Heart right ventricle (tissue), 16 donors: ENCODE measurements around the gene CLDN2. TPM values are rescaled to one million over a fixed set of nuclear protein-coding genes. Genes with fewer than 3 reads are reported as not detected.
"Not testable (repeated sequence)": the region's sequence is repeated elsewhere in the genome, so short reads cannot be mapped to it uniquely, and the experiment has no call there.

Experiments used
- ATAC-seq, 8 donors: fragments of 200-7000 bp; cut with Tn5 transposase; one replicate each; pipeline ENCODE4 v1.9.1; 2020; ENCODE audit warnings: mild to moderate bottlenecking in 8 of 8, moderate library complexity in 8 of 8, moderate number of reproducible peaks in 1 of 8
- DNase-seq, 2 donors: peaks; one replicate each; pipeline ENCODE4 v3.0.0-alpha.2; 2020
- H3K27ac ChIP-seq, 10 donors: fragments of 200-600 bp; sonication (generic) in 2 of 10; one replicate each; pipeline versions ENCODE4 v1.5.0 to v1.8.0; 2020 to 2022; ENCODE audit warnings: mild to moderate bottlenecking in 3 of 10
- H3K27me3 ChIP-seq, 7 donors: fragments of 200-600 bp; one replicate each; pipeline ENCODE4 v1.8.0; 2021 to 2022; ENCODE audit warnings: mild to moderate bottlenecking in 2 of 7
- H3K36me3 ChIP-seq, 9 donors: fragments of 200-600 bp; sonication (generic) in 1 of 9; one replicate each; pipeline versions ENCODE4 v1.5.0 to v1.8.0; 2020 to 2022; ENCODE audit warnings: mild to moderate bottlenecking in 2 of 9
- H3K4me1 ChIP-seq, 9 donors: fragments of 200-600 bp; sonication (generic) in 1 of 9; one replicate each; pipeline versions ENCODE4 v1.5.0 to v1.8.0; 2020 to 2022; ENCODE audit warnings: mild to moderate bottlenecking in 4 of 9
- H3K4me3 ChIP-seq, 10 donors: fragments of 200-600 bp; sonication (generic) in 2 of 10; one replicate each; pipeline versions ENCODE4 v1.5.0 to v1.8.0; 2020 to 2022; ENCODE audit warnings: mild to moderate bottlenecking in 7 of 10, moderate library complexity in 2 of 10
- H3K9me3 ChIP-seq, 11 donors: fragments of 200-600 bp in 10 of 11; sonication (generic) in 2 of 11; one replicate each; pipeline versions ENCODE4 v1.5.0 to v1.8.0; 2013 to 2022; ENCODE audit warnings: mild to moderate bottlenecking in 2 of 11, control low read depth in 1 of 11, moderate library complexity in 1 of 11
- WGBS, 2 donors: extraction: QIAGEN DNeasy Blood & Tissue Kit; methylation state at CpG; one replicate each; pipeline ENCODE4 v1.1.7; 2013; ENCODE audit warnings: inconsistent platforms in 1 of 2; 5-methylcytosine and 5-hydroxymethylcytosine counted together
- intact Hi-C, 10 donors: fragments of 100-400 bp; cut with DNase I; formaldehyde crosslinking; loops; one replicate each; pipeline versions ENCODE4 v1.11.1 to v1.14.2; 2022
- polyA plus RNA-seq, 2 donors: library from polyadenylated mRNA; stranded (reverse); fragments of 200-250 nt; gene quantifications; one replicate each; pipeline ENCODE4 v1.2.3, GENCODE V29; 2013
- total RNA-seq, 10 donors: library from RNA; stranded (reverse); fragmentation: NEBNext Ultra II Directional in 3 of 10; extraction: Animal tissue kit (Norgen Biotek cat#: 25700) in 3 of 10; gene quantifications; one replicate each; pipeline versions ENCODE4 v1.2.1 to v1.2.4, GENCODE V29; 2021 to 2023
- TF ChIP-seq, protein P1 (sequence below), 9 donors: fragments of 200-600 bp; sonication (generic) in 2 of 9; IDR thresholded peaks; one replicate each; pipeline versions ENCODE4 v1.5.0 to v1.8.0; 2021 to 2022; ENCODE audit warnings: antibody characterized with exemption in 9 of 9, mild to moderate bottlenecking in 5 of 9, moderate library complexity in 1 of 9
- donor health status: Arrhythmogenic right ventricular cardiomyopathy.
- donor health status: ischemic (EF 13 %, LVEDD 7.1; RV severe dilation, severe dysfunction).
- donor health status: healthy with polysubstance abuse.
- donor health status: DM: no; HTN: yes; CAD: no.
- donor health status: DM: no; HTN: no; CAD: no.
- donor health status: ischemic (EF 25% LVEDD 6.9; RV normal size, moderate dysfunction).
- donor health status: ischemic (EF 25% LVEDD 5.7; RV mildly dilated, moderate dysfunction).
- donor health status: healthy.
- donor health status: DM: yes; HTN: yes; CAD: no.
- donor health status: Ischemic cardiomyopathy.
- donor health status: ischemic (EF 35%, LVEDD 5.7; RV mildly dilated, moderate dysfunction).
- donor health status: nonischemic (EF 11% LVEDD 7.7; RV severe dilation, severe dysfunction).
- donor health status: DM: yes; HTN: yes; CAD: no.
- donor health status: PGD.
- donor health status: ischemic (EF 29% LVEDD 5.4; RV normal size, mild dysfunction).
- donor health status: nonischemic (EF 23%, LVEDD 6.1; RV moderate dilation, normal function).

The CLDN2 gene
- total and polyA plus RNA-seq, 12 donors, result 0.03 TPM; not detected in 11

DNA sequence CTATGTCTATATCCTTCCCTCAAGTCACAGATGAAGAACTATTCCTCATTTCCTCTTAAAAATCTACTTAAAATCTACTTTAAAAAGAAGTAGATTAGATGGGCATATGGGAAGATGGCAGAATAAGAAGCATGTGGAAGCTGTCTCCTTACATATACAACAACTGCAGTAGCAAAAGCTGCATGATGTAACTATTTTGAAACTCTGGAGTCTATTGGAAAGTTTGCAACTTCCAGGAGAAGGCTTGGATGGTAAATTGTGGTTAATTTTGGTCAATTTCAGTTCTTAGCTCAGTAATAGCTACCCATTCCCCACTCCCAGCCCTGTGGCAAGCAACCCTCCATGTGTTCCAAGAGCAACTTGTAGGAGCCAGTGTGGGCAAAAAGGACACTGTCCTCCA is 42.9 kb downstream of the CLDN2 start:
- no peaks in the 10 kb centered on the region for H3K9me3 ChIP-seq
- TF ChIP-seq, protein P1, sequence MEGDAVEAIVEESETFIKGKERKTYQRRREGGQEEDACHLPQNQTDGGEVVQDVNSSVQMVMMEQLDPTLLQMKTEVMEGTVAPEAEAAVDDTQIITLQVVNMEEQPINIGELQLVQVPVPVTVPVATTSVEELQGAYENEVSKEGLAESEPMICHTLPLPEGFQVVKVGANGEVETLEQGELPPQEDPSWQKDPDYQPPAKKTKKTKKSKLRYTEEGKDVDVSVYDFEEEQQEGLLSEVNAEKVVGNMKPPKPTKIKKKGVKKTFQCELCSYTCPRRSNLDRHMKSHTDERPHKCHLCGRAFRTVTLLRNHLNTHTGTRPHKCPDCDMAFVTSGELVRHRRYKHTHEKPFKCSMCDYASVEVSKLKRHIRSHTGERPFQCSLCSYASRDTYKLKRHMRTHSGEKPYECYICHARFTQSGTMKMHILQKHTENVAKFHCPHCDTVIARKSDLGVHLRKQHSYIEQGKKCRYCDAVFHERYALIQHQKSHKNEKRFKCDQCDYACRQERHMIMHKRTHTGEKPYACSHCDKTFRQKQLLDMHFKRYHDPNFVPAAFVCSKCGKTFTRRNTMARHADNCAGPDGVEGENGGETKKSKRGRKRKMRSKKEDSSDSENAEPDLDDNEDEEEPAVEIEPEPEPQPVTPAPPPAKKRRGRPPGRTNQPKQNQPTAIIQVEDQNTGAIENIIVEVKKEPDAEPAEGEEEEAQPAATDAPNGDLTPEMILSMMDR (IDR thresholded peaks at IDR 0.05), result no peak
- no peaks in the 10 kb centered on the region for H3K4me1 ChIP-seq
- H3K4me3 ChIP-seq, result no peak overlapping the region
- DNase-seq (no peak), ATAC-seq (no peak)
- peaks cover 0 to 33% (median 0%) of the 10 kb centered on the region in 9 donors for H3K36me3 ChIP-seq
- no peak overlapping the region for H3K27ac ChIP-seq
- intact Hi-C loops, result no loop called here
- H3K27me3 ChIP-seq, result peaks cover 0 to 54% (median 0%) of the 10 kb centered on the region in 7 donors

DNA sequence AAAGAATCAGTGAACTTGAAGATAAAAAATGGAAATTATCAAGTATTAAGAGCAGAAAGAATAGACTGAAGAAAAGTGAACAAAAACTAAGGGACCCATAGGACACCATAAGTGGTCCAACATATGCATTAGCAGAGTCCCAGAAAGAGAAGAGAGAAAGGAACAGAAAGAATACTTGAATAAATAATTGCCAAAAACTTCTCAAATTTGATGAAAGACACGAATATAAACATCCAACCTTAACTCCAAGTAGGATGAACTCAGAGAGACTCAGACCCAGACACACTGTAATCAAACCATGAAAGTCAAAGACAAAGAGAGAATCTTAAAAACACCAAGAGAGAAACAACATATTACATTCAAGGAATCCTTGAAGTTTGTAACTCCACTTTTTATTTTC is 44.1 kb downstream of the CLDN2 start:
- Histone ChIP-seq H3K27me3 (peaks cover 0 to 47% (median 0%) of the 10 kb centered on the region in 7 donors), H3K36me3 (peaks cover 0 to 22% (median 0%) of the 10 kb centered on the region in 9 donors), H3K9me3 (no peaks in the 10 kb centered on the region), H3K4me1 (no peaks in the 10 kb centered on the region), H3K4me3 (no peak overlapping the region), H3K27ac (no peak overlapping the region)
- DNase-seq (no peak), ATAC-seq (no peak)
- intact Hi-C loops, result no loop called here
- 86 to 92% methylated on average over 1 of the region's 1 CpG for WGBS, 2 donors
- TF ChIP-seq, protein P1 (IDR thresholded peaks at IDR 0.05), result no peak

DNA sequence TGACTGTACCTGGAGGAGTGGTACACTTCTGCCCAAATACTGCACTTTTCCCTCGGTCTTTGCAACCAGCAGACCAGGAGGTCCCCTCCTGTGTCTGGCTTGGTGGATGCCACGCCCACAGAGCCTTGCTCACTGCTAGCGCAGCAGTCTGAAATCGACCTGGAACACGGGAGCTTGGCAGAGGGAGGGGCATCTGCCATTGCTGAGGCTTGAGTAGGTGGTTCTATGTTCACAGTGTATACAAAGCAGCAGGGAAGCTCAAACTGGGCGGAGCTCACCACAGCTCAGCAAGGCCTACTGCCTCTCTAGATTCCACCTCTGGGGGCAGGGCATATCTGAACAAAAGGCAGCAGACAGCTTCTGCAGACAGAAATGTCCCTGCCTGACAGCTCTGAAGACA is 46.3 kb downstream of the CLDN2 start:
- H3K4me1 ChIP-seq, H3K36me3 ChIP-seq, DNase-seq, H3K9me3 ChIP-seq, H3K27ac ChIP-seq, ATAC-seq, intact Hi-C loops, H3K4me3 ChIP-seq: not testable (repeated sequence)
- 74 to 81% methylated on average over 6 of the region's 6 CpGs for WGBS, 2 donors
- H3K27me3 ChIP-seq, result peaks cover 0 to 32% (median 0%) of the 10 kb centered on the region in 7 donors

DNA sequence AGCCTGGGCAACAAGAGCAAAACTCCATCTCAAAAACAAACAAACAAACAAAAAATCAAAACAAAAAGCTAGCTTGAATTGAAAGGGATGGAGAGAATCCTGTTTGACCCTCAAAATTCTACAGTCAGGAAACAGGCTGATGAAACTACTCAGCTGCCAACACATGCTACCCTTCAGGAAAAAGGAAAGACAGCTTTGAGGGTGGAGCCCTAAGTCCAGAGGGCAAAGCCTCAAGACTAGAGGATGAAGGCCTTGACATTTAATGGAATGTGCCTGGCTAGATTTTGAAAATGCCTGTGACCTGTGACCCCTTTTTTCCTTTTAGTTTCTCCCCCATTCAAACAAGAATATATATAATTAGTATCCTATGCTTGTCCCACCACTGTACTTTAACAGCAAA is 52.7 kb downstream of the CLDN2 start:
- H3K9me3 ChIP-seq, result no peaks in the 10 kb centered on the region
- H3K4me1 ChIP-seq, result no peaks in the 10 kb centered on the region
- H3K27me3 ChIP-seq, result peaks cover 0 to 14% (median 0%) of the 10 kb centered on the region in 7 donors
- TF ChIP-seq, protein P1 (IDR thresholded peaks at IDR 0.05), result no peak
- intact Hi-C loops, result no loop called here
- H3K36me3 ChIP-seq, result peaks cover 0 to 17% (median 0%) of the 10 kb centered on the region in 9 donors
- no peak overlapping the region for H3K4me3 ChIP-seq
- ATAC-seq (no peak), DNase-seq (no peak)
- H3K27ac ChIP-seq, result no peak overlapping the region

DNA sequence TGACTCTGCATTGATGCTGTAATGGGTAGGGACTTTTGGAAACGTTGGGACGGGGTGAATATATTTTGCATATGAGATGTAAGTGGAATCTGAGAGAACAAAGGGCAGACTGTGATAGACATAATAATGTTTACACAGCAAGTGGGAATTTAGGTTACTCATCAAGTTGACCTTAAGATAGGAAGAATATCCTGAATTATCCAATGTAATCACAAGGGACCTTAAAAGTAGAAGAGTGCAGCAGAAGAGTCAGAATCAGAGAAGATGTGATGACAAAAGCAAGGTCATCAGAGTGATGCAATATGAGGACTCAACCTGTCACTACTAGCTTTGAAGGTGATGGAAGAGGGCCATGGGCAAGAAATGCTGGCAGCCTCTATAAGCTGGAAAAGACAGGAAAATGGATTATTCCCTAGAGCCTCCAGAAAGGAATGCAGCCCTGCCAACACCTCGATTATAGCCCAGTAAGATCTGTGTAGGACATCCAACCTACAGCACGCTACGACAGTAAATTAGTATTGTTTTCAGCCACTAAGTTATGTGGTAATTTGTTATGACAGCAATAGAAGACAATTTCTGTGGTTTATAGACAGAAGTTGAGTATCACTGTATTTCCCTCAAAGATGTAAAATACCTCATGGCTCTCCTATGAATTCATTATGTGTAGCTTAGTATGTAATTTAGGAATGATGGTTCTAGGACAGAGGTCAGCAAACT is 53.4 kb downstream of the CLDN2 start:
- intact Hi-C loops, result no loop called here
- no peak for ATAC-seq
- Histone ChIP-seq H3K27me3 (peaks cover 0 to 15% (median 0%) of the 10 kb centered on the region in 7 donors), H3K36me3 (peaks cover 0 to 19% (median 0%) of the 10 kb centered on the region in 9 donors), H3K27ac (no peak overlapping the region), H3K4me3 (no peak overlapping the region), H3K4me1 (no peaks in the 10 kb centered on the region), H3K9me3 (no peaks in the 10 kb centered on the region)
- DNase-seq, result no peak
- TF ChIP-seq, protein P1 (IDR thresholded peaks at IDR 0.05), result no peak
- WGBS, 2 donors, result 69 to 75% methylated on average over 5 of the region's 5 CpGs
